ENCODE data around the gene CNTN1. TPM values are rescaled to one million over a fixed set of nuclear protein-coding genes. Genes with fewer than 3 reads are reported as not detected.
A peak's percentile ranks its signal among the peaks of the same experiment; 100 is the strongest.

CNTN1 gene
- total RNA-seq, 1 experiment from 2014 or later: 6.5 TPM

- Histone ChIP-seq H3K4ac (ENCODE audit: low read depth, low read length) (no peak overlapping the region), H3K56ac (ENCODE audit: insufficient read length, low read depth, low read length) (no peak overlapping the region), H3K27ac (ENCODE audit: insufficient read length, low read depth, low read length) (no peak overlapping the region), H2AFZ (ENCODE audit: low read length) (no peak overlapping the region), H3K9ac (ENCODE audit: extremely low read depth, insufficient read length, low read length) (no peak overlapping the region), H3K79me1 (ENCODE audit: insufficient read depth, low read depth, low read length, poor library complexity, severe bottlenecking) (no peaks in the 10 kb centered on the region), H3T11ph (ENCODE audit: low read length) (no peak overlapping the region), H4K5ac (ENCODE audit: insufficient read length, low read depth, low read length) (no peak overlapping the region), H3K23ac (ENCODE audit: insufficient read length, low read depth, low read length) (no peak overlapping the region), H2AK5ac (ENCODE audit: insufficient read length, low read length) (no peak overlapping the region), H3K18ac (ENCODE audit: insufficient read length, low read depth, low read length) (no peak overlapping the region), H3K23me2 (ENCODE audit: insufficient read length, low read depth, low read length, poor library complexity, severe bottlenecking) (no peaks in the 10 kb centered on the region), H4K91ac (ENCODE audit: insufficient read length, low read depth, low read length) (no peak overlapping the region), H3K27me3 (ENCODE audit: insufficient read depth, low read length) (no peaks in the 10 kb centered on the region), H3K79me2 (ENCODE audit: insufficient read depth, low read length) (no peaks in the 10 kb centered on the region), H4K20me1 (ENCODE audit: control insufficient read depth, insufficient read depth, insufficient read length) (no peaks in the 10 kb centered on the region), H2BK5ac (ENCODE audit: insufficient read length, low read length) (no peak overlapping the region), H2BK12ac (ENCODE audit: insufficient read length, low read depth, low read length) (no peak overlapping the region), H3K4me2 (ENCODE audit: insufficient read depth, insufficient read length, low read length) (no peak overlapping the region), H3K4me1 (ENCODE audit: insufficient read depth, low read length) (no peaks in the 10 kb centered on the region), H2BK20ac (ENCODE audit: low read depth, low read length, poor library complexity, severe bottlenecking) (no peak overlapping the region), H2BK120ac (ENCODE audit: low read depth, low read length, poor library complexity, severe bottlenecking) (no peak overlapping the region), H2BK15ac (ENCODE audit: low read depth, low read length) (no peak overlapping the region), H3K14ac (ENCODE audit: insufficient read depth, low read length) (no peak overlapping the region), H4K8ac (replicated peaks; ENCODE audit: insufficient read length, low read depth, low read length) (no peak overlapping the region), H3K9me3 (ENCODE audit: control insufficient read depth, low read depth, low read length) (no peaks in the 10 kb centered on the region)
- H3K27ac Mint-ChIP-seq: no peak overlapping the region
- TF ChIP-seq CTCF (conservative IDR thresholded peaks at IDR 0.05): peak; percentile 86
- DNase-seq: no peak
- peaks cover 0 to 3% of the 10 kb centered on the region in 2 experiments; a peak in 1 of 4 replicates for H3K4me1 Mint-ChIP-seq
- no peaks in the 10 kb centered on the region for H3K27me3 Mint-ChIP-seq (ENCODE audit: low read depth)
- H3K9me3 Mint-ChIP-seq: no peaks in the 10 kb centered on the region
- no CpG with 5 or more reads among the region's 1 CpG for WGBS (ENCODE audit: extremely low coverage, insufficient read length, low lambda C conversion rate)
- H3K4me3 Mint-ChIP-seq: no peak overlapping the region
- no peaks in the 10 kb centered on the region for H3K36me3 Mint-ChIP-seq (ENCODE audit: insufficient read depth in 1 of 3, low read depth in 3 of 3)
Measured at GRCh38 chr12:40946612-40947194, 254.5 kb downstream of the CNTN1 start.

All from H9 (cell line).